CD14-positive monocyte (primary cell): ENCODE results near the gene CA6. TPM values are rescaled to one million over a fixed set of nuclear protein-coding genes. Genes with fewer than 3 reads are reported as not detected.
"Not testable (repeated sequence)": the region's sequence is repeated elsewhere in the genome, so short reads cannot be mapped to it uniquely, and the experiment has no call there.

ENCODE experiments used
- DNase-seq, 3 donors: peaks; one replicate each; pipeline ENCODE4 v3.0.0-alpha.2; 2011 to 2022
- H2AFZ ChIP-seq: 2 replicates; pipeline ENCODE4 v1.6.0; 2012; ENCODE audit warnings: mild to moderate bottlenecking, low read depth, low read length, inconsistent platforms; ENCODE audit not compliant: insufficient read depth, poor library complexity, severe bottlenecking
- H3K27ac ChIP-seq, 2 donors: 1 replicate in 1 of 2; 2 replicates in 1 of 2; pipeline ENCODE4 v1.5.1; 2012 to 2013; ENCODE audit warnings: low read length in 2 of 2, control low read depth in 1 of 2, inconsistent platforms in 1 of 2, low read depth in 1 of 2, mild to moderate bottlenecking in 1 of 2
- H3K27me3 ChIP-seq, 2 donors: one replicate each; pipeline versions ENCODE4 v1.6.0 to v1.6.1; 2011 to 2013; ENCODE audit warnings: low read length in 2 of 2; ENCODE audit not compliant: control insufficient read depth in 2 of 2, insufficient read depth in 2 of 2
- H3K36me3 ChIP-seq, 2 donors: replicated peaks in 1 of 2; 1 replicate in 1 of 2; 2 replicates in 1 of 2; pipeline versions ENCODE4 v1.5.1 to v1.6.1; 2012 to 2013; ENCODE audit warnings: low read length in 2 of 2, control low read depth in 1 of 2, inconsistent platforms in 1 of 2, mild to moderate bottlenecking in 1 of 2; ENCODE audit not compliant: insufficient read depth in 2 of 2, control insufficient read depth in 1 of 2
- H3K4me1 ChIP-seq, 2 donors: 1 replicate in 1 of 2; 2 replicates in 1 of 2; pipeline versions ENCODE4 v1.5.1 to v1.6.1; 2012 to 2013; ENCODE audit warnings: low read length in 2 of 2, control low read depth in 1 of 2, inconsistent platforms in 1 of 2, mild to moderate bottlenecking in 1 of 2, moderate library complexity in 1 of 2; ENCODE audit not compliant: insufficient read depth in 2 of 2, control insufficient read depth in 1 of 2
- H3K4me2 ChIP-seq: replicated peaks from 2 replicates; pipeline ENCODE3; 2012; ENCODE audit warnings: low read length, moderate library complexity, mild to moderate bottlenecking; ENCODE audit not compliant: poor library complexity, severe bottlenecking; ENCODE audit errors: extremely low read depth
- H3K4me3 ChIP-seq, 3 experiments: fragments of 200-600 bp in 1 of 3; sonication (generic) in 1 of 3; replicated peaks in 1 of 3; 1 replicate in 2 of 3; 2 replicates in 1 of 3; pipeline ENCODE4 v1.5.1; 2011 to 2013; ENCODE audit warnings: low read length in 3 of 3, mild to moderate bottlenecking in 3 of 3, control low read depth in 2 of 3, low read depth in 2 of 3, inconsistent platforms in 1 of 3, moderate library complexity in 1 of 3
- H3K79me2 ChIP-seq: 2 replicates; pipeline ENCODE4 v1.6.0; 2012; ENCODE audit warnings: mild to moderate bottlenecking, control low read depth, inconsistent platforms, low read length, moderate library complexity; ENCODE audit not compliant: insufficient read depth
- H3K9ac ChIP-seq: 2 replicates; pipeline ENCODE4 v1.6.0; 2017; ENCODE audit warnings: low read length, mild to moderate bottlenecking; ENCODE audit not compliant: insufficient read depth, poor library complexity, severe bottlenecking
- H3K9me3 ChIP-seq, 2 donors: replicated peaks in 1 of 2; 1 replicate in 1 of 2; 2 replicates in 1 of 2; pipeline versions ENCODE4 v1.5.1 to v1.6.1; 2012 to 2013; ENCODE audit warnings: low read length in 2 of 2, control low read depth in 1 of 2; ENCODE audit not compliant: control insufficient read depth in 1 of 2, insufficient read depth in 1 of 2
- H4K20me1 ChIP-seq: 2 replicates; pipeline ENCODE4 v1.6.0; 2012; ENCODE audit warnings: mild to moderate bottlenecking, low read length, control low read depth, moderate library complexity; ENCODE audit not compliant: insufficient read depth
- H3K27ac Mint-ChIP-seq, 7 donors: one replicate each; pipeline ENCODE4 v1.8.0; 2020; ENCODE audit warnings: mild to moderate bottlenecking in 7 of 7, mixed read lengths in 7 of 7, moderate library complexity in 6 of 7, inconsistent platforms in 2 of 7
- H3K27me3 Mint-ChIP-seq, 3 donors: one replicate each; pipeline ENCODE4 v1.8.0; 2021 to 2022; ENCODE audit warnings: low read depth in 3 of 3, mild to moderate bottlenecking in 3 of 3, mixed read lengths in 3 of 3, moderate library complexity in 3 of 3, inconsistent platforms in 1 of 3
- H3K36me3 Mint-ChIP-seq, 2 donors: one replicate each; pipeline ENCODE4 v1.8.0; 2020; ENCODE audit warnings: mixed read lengths in 2 of 2, inconsistent platforms in 1 of 2, mild to moderate bottlenecking in 1 of 2
- H3K4me1 Mint-ChIP-seq: one replicate; pipeline ENCODE4 v1.8.0; 2020; ENCODE audit warnings: mild to moderate bottlenecking, mixed read lengths
- H3K4me3 Mint-ChIP-seq, 2 donors: one replicate each; pipeline ENCODE4 v1.8.0; 2020; ENCODE audit warnings: mild to moderate bottlenecking in 2 of 2, mixed read lengths in 2 of 2, moderate library complexity in 1 of 2
- H3K9me3 Mint-ChIP-seq, 7 donors: one replicate each; pipeline ENCODE4 v1.8.0; 2020 to 2022; ENCODE audit warnings: mixed read lengths in 7 of 7, mild to moderate bottlenecking in 6 of 7, moderate library complexity in 6 of 7, inconsistent platforms in 2 of 7
- WGBS: methylation state at CpG from one replicate; pipeline ENCODE4 v1.1.5; 2013; ENCODE audit warnings: missing lambda C conversion rate; ENCODE audit not compliant: insufficient coverage; 5-methylcytosine and 5-hydroxymethylcytosine counted together
- intact Hi-C, 2 donors: fragments of 100-400 bp; cut with micrococcal nuclease; formaldehyde crosslinking; loops; one replicate each; pipeline versions ENCODE4 v1.15.0 to v1.15.1; 2023
- polyA plus RNA-seq, 3 donors: library from polyadenylated mRNA; depleted of rRNA in 1 of 3; unstranded in 2 of 3; stranded (reverse) in 1 of 3; fragments of 300-500 nt in 2 of 3; fragments of >200 nt in 1 of 3; fragmentation: Illumina TruSeq in 2 of 3; gene quantifications; 1 replicate in 2 of 3; 2 replicates in 1 of 3; pipeline ENCODE4 v1.2.3, GENCODE V29; 2012 to 2021
- TF ChIP-seq, protein P1 (sequence below): fragments of 200-600 bp; IDR thresholded peaks from one replicate; pipeline ENCODE4 v1.8.0; 2022; ENCODE audit warnings: antibody characterized with exemption, mild to moderate bottlenecking

CA6 gene
- polyA plus RNA-seq, 3 donors, result not detected

GRCh38 chr1:8899046-8899445 is 46.6 kb upstream of the CA6 start:
- DNase-seq, result no peak
- intact Hi-C loops, result no loop called here
- no peak overlapping the region for H2AFZ ChIP-seq
- Mint-ChIP-seq H3K36me3 (peaks cover 0 to 5% of the 10 kb centered on the region in 2 donors), H3K4me3 (no peak overlapping the region), H3K27ac (no peak overlapping the region), H3K27me3 (peaks cover 0 to 7% (median 1%) of the 10 kb centered on the region in 3 donors), H3K9me3 (peaks cover 9 to 10% (median 9%) of the 10 kb centered on the region in 7 donors), H3K4me1 (peaks cover 10% of the 10 kb centered on the region)
- H3K4me2 ChIP-seq, result no peak overlapping the region
- H3K9ac ChIP-seq, result no peak overlapping the region
- H3K27ac ChIP-seq, result no peak overlapping the region
- no peaks in the 10 kb centered on the region for H3K36me3 ChIP-seq
- peaks cover 9 to 14% of the 10 kb centered on the region in 2 donors for H3K4me1 ChIP-seq
- no peaks in the 10 kb centered on the region for H3K27me3 ChIP-seq
- no peaks in the 10 kb centered on the region for H4K20me1 ChIP-seq
- TF ChIP-seq, protein P1, sequence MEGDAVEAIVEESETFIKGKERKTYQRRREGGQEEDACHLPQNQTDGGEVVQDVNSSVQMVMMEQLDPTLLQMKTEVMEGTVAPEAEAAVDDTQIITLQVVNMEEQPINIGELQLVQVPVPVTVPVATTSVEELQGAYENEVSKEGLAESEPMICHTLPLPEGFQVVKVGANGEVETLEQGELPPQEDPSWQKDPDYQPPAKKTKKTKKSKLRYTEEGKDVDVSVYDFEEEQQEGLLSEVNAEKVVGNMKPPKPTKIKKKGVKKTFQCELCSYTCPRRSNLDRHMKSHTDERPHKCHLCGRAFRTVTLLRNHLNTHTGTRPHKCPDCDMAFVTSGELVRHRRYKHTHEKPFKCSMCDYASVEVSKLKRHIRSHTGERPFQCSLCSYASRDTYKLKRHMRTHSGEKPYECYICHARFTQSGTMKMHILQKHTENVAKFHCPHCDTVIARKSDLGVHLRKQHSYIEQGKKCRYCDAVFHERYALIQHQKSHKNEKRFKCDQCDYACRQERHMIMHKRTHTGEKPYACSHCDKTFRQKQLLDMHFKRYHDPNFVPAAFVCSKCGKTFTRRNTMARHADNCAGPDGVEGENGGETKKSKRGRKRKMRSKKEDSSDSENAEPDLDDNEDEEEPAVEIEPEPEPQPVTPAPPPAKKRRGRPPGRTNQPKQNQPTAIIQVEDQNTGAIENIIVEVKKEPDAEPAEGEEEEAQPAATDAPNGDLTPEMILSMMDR, result no peak
- H3K4me3 ChIP-seq, result no peak overlapping the region
- no peaks in the 10 kb centered on the region for H3K79me2 ChIP-seq
- H3K9me3 ChIP-seq, result peaks cover 0 to 8% of the 10 kb centered on the region in 2 donors
- WGBS, result 82% methylated on average over 5 of the region's 7 CpGs

DNA sequence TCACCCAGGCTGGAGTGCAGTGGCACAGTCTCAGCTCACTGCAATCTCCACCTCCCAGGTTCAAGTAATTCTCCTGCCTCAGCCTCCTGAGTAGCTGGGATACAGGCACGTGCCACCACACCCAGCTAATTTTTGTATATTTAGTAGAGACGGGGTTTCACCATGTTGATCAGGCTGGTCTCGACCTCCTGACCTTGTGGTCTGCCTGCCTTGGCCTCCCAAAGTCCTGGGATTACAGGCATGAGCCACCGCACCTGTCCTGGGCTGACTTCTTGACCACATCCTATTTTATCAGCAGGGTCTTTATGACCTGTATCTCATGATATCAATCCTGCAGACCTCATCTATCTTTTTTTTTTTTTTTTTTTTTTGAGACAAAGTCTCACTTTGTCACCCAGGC is 45.0 kb upstream of the CA6 start:
- peaks cover 9 to 10% (median 9%) of the 10 kb centered on the region in 7 donors for H3K9me3 Mint-ChIP-seq
- H3K4me1 ChIP-seq, result peaks cover 9 to 14% of the 10 kb centered on the region in 2 donors
- WGBS, result 88% methylated on average over 3 of the region's 4 CpGs
- H3K27me3 Mint-ChIP-seq, DNase-seq, H3K27ac ChIP-seq, H3K36me3 ChIP-seq, H4K20me1 ChIP-seq, H3K4me2 ChIP-seq, H3K36me3 Mint-ChIP-seq, H3K4me3 ChIP-seq, H3K79me2 ChIP-seq, H3K4me1 Mint-ChIP-seq, H3K27ac Mint-ChIP-seq, H3K9me3 ChIP-seq, H2AFZ ChIP-seq, H3K27me3 ChIP-seq, H3K9ac ChIP-seq, H3K4me3 Mint-ChIP-seq, intact Hi-C loops: not testable (repeated sequence)
